ENCODE data around the gene GPR39.

GPR39 gene

DNA sequence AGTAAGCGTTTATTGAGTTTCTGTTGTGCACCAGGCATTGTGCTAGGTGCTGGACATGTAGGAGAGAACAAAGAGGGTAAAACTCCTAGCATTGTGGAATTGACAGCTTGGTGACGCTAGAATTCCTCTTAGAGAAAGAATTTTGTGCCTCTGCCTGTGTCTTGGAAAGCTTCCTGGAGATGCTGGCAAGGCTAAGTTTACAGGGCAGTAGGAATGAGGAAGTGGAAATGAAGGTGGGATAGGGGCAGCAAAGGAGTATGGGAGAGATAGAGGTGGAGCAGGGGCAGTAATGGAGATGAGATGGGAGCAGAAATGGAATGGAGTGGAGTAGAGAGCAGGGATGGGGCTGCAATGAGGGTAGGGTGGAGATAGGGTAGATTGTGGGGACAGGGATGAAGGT, 29.8 kb downstream of the GPR39 start:
- no peak for DNase-seq

DNA sequence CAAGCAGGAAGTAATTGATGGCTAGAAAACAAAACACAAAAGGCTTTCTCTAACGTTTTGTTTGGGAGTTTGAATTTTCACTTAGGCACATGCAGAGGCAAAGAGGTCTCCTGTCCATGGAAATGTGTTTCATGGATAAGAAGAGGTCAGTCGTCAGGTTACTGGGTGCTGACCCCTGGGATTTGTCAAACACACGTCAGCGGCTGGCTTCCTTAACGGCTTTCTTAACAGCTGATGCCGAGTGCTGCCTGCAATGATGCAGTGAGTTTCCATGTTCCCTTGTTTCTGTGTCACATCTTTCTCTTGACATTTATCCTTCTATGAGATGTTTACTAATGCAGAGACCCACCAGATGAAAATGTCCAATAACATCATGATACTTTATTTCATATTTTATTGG, 31.7 kb downstream of the GPR39 start:
- DNase-seq = no peak

DNA sequence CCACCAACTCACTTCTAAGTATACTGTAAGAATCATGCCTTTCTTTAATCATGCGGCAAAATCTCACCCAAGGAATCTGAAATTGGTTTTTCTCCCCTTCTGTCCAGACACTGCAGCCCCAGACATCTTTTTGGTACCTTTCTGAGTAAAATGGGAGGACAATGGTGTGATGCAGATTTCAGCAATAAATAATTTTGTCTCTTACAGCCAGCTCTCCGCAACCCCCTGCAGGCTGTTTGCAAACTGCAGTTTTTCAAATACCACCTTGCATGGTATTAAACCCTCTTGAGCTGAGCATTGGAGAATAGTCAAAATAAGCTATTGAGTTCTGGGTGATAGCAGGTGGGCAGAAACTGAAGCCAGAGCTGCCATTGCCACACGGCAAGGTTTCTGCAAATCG, 32.2 kb downstream of the GPR39 start:
- peak; percentile 6 for DNase-seq

DNA sequence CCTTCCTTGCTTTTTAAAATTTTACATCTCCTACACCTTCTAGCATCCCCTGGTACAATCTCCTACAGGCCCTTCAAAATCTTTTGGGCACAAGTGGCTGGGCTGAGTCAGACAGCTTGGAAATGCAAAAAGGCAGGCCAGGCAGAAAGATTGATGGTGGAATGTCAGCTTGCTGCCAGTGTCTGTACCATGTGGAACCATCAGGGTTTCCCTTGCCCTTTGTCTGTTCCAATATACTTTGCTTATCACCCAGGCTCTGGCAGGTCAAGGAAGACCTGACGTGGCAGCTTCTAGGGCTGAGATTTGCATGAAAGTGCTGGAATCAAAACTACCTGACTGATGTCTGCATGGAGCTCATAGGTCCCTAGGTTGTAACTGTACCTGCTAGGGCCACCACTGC, 33.3 kb downstream of the GPR39 start:
- DNase-seq = no peak

DNA sequence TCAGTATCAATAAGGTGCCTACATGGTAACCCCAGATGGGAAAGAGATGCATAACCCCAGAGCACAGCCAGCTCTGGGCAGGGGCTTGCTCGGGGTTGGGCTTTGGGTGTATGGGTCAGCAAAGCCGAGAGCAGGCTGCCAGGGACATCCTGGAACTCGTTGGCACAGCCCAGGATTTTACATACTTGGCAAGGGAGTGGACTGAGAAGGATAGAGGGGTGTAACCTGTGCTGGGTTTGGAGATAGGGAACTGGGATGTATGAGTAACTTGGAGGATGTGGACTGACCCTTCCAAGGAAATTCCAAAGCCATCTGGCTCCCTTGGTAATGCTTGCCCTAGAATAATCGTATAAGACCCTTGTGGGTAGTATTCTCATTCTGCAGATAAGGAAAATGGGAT, 44.2 kb downstream of the GPR39 start:
- no peak for DNase-seq

DNA sequence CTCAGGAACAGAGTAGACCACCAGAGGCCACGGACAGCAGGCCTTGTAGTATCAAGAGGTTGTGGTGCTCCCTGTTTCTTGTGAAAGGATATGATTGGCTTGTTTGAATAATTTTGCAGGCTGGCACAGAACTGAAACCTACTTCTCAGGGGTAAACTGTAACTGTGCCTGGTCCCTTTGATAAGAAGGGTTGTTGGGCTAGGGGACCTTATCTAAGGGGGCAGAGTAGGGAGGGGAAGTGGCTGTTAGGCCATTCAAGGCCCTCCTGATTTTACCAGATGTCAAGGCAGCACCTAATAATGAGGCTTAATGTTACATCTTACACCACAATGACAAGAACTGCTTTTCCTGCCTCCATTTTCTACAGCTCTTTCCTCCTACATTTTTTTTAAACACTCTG, 45.6 kb downstream of the GPR39 start:
- no peak for DNase-seq

DNA sequence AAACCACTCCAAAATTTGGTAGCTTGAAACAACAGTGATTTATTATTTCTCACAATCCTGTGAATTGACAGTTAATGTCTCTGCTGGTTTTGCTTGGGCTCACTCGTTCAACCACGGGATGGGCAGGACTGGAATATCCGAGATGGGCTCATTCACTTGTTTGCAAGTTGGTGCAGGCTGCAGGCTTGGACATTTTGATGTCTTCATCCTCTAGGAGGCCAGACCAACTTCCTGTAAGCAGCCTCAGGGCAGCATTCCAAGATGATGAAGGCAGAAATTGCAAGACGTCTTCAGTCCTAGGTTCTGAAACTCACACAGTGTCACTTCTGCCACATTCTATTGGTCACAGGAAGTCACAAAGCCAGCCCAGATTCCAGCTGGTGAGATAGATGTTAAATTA, 47.1 kb downstream of the GPR39 start:
- no peak for DNase-seq

DNA sequence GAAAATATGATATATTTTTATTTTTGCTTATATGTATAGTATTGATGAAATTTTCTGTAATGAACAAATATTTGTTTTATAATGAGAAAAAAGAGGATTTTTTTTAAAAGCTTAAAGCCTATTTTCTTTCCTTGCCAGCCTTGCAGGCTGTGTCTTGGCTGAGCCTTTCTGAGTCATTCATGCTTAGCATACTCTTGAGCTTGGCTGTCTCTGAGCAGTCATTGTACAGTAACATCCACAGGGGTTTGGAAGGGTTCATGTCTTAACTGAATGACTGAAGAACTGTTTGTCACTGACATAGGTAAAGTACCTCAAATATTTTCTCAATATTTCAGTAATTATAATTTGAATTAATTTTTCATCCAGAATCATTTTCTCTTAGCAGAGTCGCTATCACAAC, 49.3 kb downstream of the GPR39 start:
- DNase-seq = no peak

DNA sequence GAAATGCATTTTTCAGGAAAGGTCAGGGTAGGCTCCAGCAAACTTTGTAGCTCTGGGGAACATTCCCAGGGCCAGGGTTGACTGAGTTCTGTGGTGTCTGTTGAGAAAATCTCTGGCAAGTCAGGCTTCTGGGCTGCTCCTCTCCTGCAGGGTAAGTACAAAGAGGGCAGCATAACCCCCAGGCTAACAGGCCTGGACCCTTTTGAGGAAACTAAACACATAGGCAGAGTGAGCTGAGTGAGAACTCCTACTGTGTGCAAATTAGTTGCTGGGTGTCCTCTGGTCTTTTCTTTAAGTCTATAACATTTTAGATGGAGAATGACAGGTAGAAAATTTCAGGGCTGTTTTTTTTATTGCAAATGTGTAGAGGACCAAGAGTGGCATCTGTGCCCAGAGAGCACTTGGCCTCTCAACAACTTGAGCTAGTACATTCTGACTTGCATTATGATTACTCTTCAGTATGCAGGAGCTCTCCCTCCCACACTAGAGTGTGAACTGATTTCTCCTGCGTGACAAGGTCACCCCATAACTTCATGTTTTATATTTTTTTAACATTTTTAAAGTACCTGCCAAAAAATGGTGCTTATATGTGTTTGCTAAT, 49.9 kb downstream of the GPR39 start:
- DNase-seq = no peak

DNA sequence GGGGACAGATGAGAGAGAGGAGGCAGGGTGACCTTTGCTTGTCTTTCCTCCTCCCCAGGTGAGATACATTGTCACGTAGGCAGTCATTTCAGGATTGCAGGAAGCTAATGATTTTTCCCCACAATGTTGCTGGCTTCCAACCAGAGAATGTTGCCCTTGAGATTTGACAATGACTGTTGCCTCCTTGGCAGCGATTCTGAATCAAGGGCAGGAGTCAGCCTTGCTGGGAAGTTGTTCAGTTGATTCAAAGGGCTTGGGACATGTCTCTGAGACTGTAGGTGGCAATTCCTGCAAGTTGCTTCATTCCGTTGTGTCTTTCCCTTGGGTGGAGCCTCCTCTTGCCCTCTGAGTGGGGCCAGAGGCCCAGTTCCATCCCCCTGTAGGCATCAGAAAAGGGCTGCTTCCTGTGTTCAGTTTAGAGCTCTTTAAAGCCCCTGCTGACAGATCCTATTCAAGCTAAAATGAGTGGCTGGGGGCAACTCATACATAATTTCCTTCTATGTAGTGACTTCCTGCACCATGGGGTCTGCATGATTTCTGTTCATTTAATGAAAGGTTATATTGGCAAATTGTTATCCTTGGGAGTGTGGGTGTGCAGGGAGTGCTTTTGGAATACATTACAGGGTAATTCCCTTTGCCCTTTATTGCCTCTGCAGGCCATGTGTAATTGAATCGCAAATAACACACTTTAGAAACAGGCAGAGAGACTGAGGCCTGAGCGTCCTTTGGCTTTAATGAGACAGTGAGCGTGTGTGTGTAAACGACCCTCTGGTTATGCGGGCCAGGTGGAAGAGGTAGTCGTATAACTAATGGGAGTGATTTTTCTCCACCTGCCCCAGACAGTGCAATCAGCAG, 52.4 kb downstream of the GPR39 start:
- DNase-seq = no peak

DNA sequence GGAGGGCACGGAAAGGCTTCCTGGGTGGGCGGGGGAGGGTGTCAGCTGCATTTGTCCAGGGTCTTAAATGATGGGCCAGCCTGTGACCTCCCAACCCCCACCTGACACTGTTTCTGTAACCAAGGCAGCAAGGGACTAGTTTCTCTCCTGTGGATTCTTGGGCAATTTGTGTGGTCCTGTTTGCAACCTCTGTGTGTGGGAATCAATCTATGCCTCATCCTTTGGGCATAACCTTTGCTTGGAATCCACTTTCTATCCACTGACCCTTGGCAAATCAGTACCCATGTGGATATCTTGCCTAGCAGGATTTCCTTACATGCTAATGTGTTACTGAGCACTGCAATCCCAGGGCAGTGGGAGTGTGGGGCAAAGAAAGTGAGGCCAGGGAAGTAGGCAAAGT, 54.1 kb downstream of the GPR39 start:
- no peak for DNase-seq

DNA sequence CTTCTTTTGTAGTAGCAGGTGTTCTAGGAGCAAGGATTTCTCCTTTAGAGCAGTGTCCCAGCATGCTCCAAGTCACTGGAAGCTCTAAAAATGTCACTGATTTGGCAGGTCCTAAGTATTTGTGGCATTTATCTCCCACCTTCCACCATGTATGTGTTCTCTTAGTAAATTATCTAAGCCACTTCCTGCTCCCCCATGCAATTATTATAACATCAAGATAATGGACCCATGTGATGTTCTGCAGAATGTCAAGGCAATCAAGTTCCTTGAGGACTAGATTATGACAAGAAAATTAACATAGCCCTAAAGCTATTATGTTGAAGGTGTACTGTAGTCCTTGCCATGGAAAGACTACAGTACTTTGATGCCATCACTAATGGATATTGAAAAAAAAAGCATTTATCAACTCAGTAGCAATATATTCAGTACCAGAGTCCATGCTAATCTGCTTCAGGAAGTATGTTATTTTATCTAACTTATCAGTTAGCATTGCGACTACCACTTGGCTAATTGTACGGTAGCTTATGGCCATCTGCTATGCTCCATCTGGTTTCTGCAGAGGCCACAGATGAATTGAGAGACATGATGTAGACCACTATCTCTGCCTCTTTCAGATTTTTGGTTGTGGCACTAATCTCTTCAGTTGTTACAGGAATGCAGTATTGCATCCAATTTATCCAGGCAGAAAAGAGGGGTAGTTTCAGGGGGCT, 56.7 kb downstream of the GPR39 start:
- no peak for DNase-seq

DNA sequence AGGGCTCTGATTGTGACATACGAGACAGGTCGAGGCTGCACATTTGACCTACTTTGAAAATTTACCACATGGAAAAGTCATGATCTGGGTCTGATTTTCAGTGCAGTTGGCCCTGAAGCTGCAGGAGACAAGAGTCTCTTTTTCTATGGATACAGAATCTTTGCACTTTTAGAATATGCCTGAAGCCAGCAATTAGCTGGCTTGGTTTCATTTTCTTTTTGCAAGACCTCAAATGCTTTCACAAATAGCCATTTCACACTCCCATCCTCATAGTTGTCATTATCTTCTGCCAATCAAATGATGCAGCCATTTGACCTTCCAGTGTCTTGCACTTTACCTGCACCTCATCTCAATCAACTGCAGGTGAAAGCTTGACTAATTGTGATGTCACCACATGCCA, 59.0 kb downstream of the GPR39 start:
- no peak for DNase-seq

DNA sequence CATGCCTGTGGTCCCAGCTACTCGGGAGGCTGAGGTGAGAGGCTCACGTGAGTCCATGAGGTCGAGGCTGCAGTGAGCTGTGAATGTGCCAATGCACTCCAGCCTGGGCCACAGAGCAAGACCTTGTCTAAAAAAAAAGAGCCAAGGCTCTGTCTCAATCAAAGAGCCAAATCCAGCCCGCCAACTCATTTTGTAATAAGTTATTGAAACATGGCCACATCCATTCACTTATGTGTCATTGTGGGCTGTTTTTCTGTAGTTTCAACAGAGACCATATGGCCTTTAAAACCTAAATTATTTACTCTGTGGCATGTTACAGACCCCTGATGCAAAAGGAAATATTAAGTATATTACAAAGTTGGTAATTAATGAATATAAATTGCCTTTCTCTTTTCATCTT, 60.8 kb downstream of the GPR39 start:
- no peak for DNase-seq

DNA sequence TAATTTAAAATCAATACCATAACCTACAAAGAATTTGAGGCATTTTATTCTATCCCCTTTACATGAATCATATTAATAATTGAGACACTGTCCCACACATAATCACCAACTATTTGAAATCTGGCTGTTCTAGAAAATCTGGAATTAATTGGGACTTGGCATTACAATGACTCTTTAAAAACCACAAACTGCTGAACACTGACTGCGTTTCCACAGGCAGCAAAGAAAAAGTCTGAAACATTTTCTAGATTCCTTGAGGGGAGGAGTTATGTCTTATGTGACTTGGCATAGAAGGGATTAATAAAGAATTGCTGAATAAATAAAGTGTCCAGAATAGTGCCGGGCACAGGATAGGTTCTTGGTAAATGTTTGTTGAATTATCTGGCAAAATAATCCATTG, 61.4 kb downstream of the GPR39 start:
- DNase-seq = no peak

DNA sequence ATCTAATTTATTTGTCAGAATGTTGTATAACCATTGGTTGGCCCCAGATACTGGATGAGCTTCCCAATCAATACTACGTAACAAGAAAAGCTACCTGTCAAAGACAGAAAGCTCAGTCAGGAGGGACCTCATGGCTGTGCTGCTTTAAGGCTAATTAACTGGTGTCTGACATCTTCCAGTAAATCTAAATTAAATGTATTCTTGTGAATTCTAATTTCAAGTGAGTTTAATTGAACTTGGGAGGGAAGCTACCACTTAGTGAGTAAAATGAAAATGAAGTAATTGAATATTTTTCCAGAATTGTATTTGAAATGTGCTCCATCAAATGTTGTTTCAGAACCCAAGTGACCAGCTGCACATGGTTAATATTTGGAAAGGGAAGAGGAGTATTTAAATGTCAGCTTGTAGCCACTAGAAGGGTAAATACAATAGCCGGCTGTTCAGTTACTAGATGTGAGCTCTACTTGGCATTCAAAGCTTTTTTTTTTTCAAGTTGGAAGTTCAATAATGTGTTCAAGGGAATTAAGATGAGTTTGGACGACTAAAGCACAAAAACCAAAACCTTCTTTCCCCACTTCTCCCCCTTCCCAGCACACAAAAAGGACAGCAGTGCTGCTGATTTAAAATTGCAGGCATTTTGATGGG, 62.0 kb downstream of the GPR39 start:
- DNase-seq = no peak

DNA sequence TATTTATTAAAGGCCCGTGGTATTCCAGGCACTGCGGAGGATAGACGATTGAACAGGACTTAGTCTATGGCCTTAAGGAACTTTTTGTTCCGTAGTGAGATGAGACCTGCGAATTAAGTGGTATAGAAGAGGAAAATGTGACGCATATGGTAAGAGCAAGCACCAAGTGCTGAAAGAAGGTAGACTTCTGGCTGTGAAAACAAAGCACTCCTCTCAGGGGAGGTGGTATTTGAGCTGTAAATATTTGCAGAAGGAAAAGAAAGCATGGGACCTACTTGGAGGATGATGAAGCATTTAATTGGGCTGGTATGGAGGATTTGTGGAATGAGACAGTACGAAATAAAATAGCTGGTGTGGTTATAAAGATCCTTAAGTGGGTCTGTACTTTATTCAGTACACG, 62.5 kb downstream of the GPR39 start:
- no peak for DNase-seq

DNA sequence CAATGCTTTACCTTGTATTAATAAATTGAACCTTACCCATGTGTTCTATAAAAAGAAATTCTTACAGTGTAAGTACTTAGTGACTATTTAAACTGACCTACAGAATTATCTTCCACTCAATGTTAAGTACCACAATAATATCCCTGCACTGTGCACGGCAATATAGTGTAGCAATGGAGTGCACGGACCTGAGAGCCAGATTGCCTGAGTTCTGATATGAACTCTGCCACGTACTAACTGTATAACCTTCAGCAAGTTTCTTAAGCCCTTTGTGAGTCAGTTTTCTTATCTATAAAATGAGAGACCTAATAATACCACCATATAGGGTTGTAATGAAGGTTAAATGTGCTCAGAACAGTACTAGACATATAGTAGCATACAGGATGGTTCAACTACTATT, 66.2 kb downstream of the GPR39 start:
- DNase-seq = no peak

DNA sequence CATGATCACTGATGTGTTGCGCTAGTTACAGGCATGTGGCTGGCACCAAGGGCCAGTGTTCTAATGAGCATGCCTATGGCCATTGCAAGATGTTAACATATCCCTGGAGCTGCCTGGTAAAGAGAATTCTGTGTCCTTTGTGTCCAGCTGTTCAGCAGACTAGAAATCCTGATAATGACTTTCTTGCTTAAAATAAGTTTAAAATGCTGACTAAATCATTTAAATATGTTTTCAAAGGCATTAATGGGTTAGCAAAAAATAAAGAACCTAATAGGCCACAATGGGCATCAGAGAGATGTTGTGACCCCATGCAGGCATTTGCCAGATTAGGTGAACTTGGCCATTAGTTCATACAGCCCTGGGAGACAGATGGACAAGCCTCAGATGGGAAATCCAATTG, 67.5 kb downstream of the GPR39 start:
- no peak for DNase-seq

DNA sequence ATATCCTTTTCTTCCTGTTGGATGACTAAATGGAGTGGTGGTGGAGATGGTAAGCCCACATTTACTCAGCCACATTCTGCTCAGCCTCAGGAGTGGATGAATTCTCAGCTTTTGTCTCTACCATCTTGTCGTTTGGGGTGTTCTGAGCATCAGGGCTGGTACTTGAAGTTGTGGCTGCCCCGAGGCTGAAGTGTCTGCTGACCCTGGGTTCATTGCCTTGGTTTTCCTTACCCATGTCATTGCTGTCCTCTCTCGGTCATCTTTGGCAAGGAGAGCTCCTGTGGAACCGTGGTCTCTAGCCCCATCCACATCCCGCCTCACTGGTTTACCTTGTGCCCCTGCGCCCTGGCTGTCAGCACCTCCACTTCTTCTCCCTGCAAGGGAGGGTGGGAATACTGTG, 71.9 kb downstream of the GPR39 start:
- no peak for DNase-seq

DNA sequence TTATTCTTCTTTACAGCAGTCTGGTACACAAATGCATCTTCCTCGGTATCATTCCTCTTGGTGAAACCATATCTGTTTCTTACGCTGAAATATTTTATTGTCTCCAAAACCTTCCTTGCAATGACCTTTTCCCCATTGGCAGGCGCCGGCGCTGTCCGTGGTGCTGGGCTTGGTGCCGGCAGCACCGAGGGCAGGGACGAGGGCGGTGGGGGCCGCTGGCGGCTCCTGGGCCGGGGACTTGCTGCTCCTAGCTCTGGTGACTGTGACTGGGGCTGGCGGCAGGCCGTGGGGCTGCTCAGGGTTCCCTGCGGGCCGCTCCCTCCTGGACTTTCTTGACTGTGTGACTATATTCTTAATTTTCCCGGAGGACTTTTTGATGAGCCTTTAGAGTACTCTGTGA, 72.5 kb downstream of the GPR39 start:
- DNase-seq = peak; percentile 35

DNA sequence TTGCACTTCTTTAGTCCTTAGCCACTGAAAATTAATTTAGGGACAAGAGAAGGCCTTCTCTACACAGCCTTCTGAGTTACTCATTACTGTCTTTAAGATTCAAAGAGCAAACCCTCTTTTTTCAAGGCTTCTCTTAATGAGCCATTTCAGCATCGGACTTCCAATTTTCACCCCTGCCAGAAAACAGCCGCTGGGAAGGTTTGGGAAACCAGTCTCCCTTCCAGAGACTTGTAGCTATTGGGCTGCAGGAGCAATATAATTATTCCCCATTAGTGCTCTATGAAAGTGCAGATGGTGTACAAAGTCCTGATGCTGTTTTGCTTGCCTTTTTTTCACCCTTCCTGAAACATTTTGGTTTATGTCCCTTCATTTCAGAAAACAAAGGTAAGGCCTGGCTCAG, 79.3 kb downstream of the GPR39 start:
- DNase-seq = no peak

DNA sequence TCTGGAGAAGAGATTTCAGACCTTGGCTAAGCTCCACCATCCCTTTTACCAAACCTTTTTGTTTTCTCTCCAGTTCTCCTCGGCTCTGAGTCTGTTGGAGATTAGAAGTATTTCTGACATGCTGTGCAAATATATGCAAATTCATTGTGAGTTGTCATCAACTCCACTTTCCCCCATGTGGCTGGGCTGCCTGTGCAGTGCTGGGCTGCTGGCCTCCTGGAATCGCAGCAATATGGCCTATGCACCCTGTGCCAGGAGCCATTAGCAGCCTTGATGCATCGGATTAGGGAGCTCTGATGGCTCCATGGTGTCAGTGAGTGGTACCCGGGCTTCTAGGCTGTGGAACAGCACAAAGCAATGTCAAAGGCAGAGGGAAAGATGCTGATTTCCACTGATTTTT, 80.0 kb downstream of the GPR39 start:
- DNase-seq = no peak

DNA sequence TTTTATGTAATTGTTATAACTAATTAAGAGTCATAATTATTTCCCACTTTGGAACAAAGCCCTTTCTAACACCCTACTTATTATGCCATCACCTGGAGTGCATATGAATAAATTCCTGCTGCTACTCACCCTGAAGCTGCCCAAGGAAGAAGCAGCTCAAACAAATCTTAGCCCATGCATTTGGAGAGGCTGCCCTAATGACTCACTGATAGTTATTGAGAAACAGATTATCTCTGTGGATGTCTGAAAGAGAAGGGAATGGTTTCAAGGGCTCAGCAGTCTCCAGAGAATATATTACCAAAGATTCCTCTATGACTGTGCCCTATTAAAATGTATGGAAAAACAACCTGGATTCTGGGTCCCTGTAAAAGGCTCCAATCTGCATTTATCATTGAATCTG, 81.0 kb downstream of the GPR39 start:
- no peak for DNase-seq

Data from midbrain (tissue), 1 donor.